Heart right ventricle (tissue), 16 donors: ENCODE data around the gene CDH2. TPM values are rescaled to one million over a fixed set of nuclear protein-coding genes. Genes with fewer than 3 reads are reported as not detected.
A peak's percentile ranks its signal among the peaks of the same experiment; 100 is the strongest.

ENCODE experiments used
- ATAC-seq, 8 donors: fragments of 200-7000 bp; cut with Tn5 transposase; one replicate each; pipeline ENCODE4 v1.9.1; 2020; ENCODE audit warnings: mild to moderate bottlenecking in 8 of 8, moderate library complexity in 8 of 8, moderate number of reproducible peaks in 1 of 8
- DNase-seq, 2 donors: peaks; one replicate each; pipeline ENCODE4 v3.0.0-alpha.2; 2020
- H3K27ac ChIP-seq, 10 donors: fragments of 200-600 bp; sonication (generic) in 2 of 10; one replicate each; pipeline versions ENCODE4 v1.5.0 to v1.8.0; 2020 to 2022; ENCODE audit warnings: mild to moderate bottlenecking in 3 of 10
- H3K27me3 ChIP-seq, 7 donors: fragments of 200-600 bp; one replicate each; pipeline ENCODE4 v1.8.0; 2021 to 2022; ENCODE audit warnings: mild to moderate bottlenecking in 2 of 7
- H3K36me3 ChIP-seq, 9 donors: fragments of 200-600 bp; sonication (generic) in 1 of 9; one replicate each; pipeline versions ENCODE4 v1.5.0 to v1.8.0; 2020 to 2022; ENCODE audit warnings: mild to moderate bottlenecking in 2 of 9
- H3K4me1 ChIP-seq, 9 donors: fragments of 200-600 bp; sonication (generic) in 1 of 9; one replicate each; pipeline versions ENCODE4 v1.5.0 to v1.8.0; 2020 to 2022; ENCODE audit warnings: mild to moderate bottlenecking in 4 of 9
- H3K4me3 ChIP-seq, 10 donors: fragments of 200-600 bp; sonication (generic) in 2 of 10; one replicate each; pipeline versions ENCODE4 v1.5.0 to v1.8.0; 2020 to 2022; ENCODE audit warnings: mild to moderate bottlenecking in 7 of 10, moderate library complexity in 2 of 10
- H3K9me3 ChIP-seq, 11 donors: fragments of 200-600 bp in 10 of 11; sonication (generic) in 2 of 11; one replicate each; pipeline versions ENCODE4 v1.5.0 to v1.8.0; 2013 to 2022; ENCODE audit warnings: mild to moderate bottlenecking in 2 of 11, control low read depth in 1 of 11, moderate library complexity in 1 of 11
- WGBS, 2 donors: extraction: QIAGEN DNeasy Blood & Tissue Kit; methylation state at CpG; one replicate each; pipeline ENCODE4 v1.1.7; 2013; ENCODE audit warnings: inconsistent platforms in 1 of 2; 5-methylcytosine and 5-hydroxymethylcytosine counted together
- intact Hi-C, 10 donors: fragments of 100-400 bp; cut with DNase I; formaldehyde crosslinking; loops; one replicate each; pipeline versions ENCODE4 v1.11.1 to v1.14.2; 2022
- polyA plus RNA-seq, 2 donors: library from polyadenylated mRNA; stranded (reverse); fragments of 200-250 nt; gene quantifications; one replicate each; pipeline ENCODE4 v1.2.3, GENCODE V29; 2013
- total RNA-seq, 10 donors: library from RNA; stranded (reverse); fragmentation: NEBNext Ultra II Directional in 3 of 10; extraction: Animal tissue kit (Norgen Biotek cat#: 25700) in 3 of 10; gene quantifications; one replicate each; pipeline versions ENCODE4 v1.2.1 to v1.2.4, GENCODE V29; 2021 to 2023
- TF ChIP-seq, protein P1 (sequence below), 9 donors: fragments of 200-600 bp; sonication (generic) in 2 of 9; IDR thresholded peaks; one replicate each; pipeline versions ENCODE4 v1.5.0 to v1.8.0; 2021 to 2022; ENCODE audit warnings: antibody characterized with exemption in 9 of 9, mild to moderate bottlenecking in 5 of 9, moderate library complexity in 1 of 9
- donor health status: Arrhythmogenic right ventricular cardiomyopathy.
- donor health status: ischemic (EF 13 %, LVEDD 7.1; RV severe dilation, severe dysfunction).
- donor health status: healthy with polysubstance abuse.
- donor health status: DM: no; HTN: yes; CAD: no.
- donor health status: DM: no; HTN: no; CAD: no.
- donor health status: ischemic (EF 25% LVEDD 6.9; RV normal size, moderate dysfunction).
- donor health status: ischemic (EF 25% LVEDD 5.7; RV mildly dilated, moderate dysfunction).
- donor health status: healthy.
- donor health status: DM: yes; HTN: yes; CAD: no.
- donor health status: Ischemic cardiomyopathy.
- donor health status: ischemic (EF 35%, LVEDD 5.7; RV mildly dilated, moderate dysfunction).
- donor health status: nonischemic (EF 11% LVEDD 7.7; RV severe dilation, severe dysfunction).
- donor health status: DM: yes; HTN: yes; CAD: no.
- donor health status: PGD.
- donor health status: ischemic (EF 29% LVEDD 5.4; RV normal size, mild dysfunction).
- donor health status: nonischemic (EF 23%, LVEDD 6.1; RV moderate dilation, normal function).

The CDH2 gene
- total and polyA plus RNA-seq, 12 donors = 50.3 to 575 (median 448) TPM

DNA sequence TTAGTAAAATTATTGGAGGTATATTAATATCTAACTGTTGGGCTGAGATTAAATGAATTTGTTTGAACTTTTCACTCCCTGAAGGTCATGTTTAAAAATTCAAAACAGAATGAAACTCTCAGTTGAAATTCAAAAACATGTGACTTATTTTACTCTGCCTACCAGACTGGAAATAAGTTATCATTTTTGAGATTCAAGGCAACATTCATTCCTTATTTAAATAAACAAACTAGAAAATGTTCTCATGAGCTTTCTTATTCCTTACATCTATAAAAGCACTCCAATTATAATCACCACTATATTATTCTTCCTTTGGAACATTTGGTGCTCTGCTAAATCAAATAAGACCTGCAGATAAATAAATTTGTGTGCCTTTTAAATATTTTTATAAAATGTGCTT is 217.8 kb downstream of the CDH2 start:
- H3K27ac ChIP-seq = no peak overlapping the region
- DNase-seq = no peak

DNA sequence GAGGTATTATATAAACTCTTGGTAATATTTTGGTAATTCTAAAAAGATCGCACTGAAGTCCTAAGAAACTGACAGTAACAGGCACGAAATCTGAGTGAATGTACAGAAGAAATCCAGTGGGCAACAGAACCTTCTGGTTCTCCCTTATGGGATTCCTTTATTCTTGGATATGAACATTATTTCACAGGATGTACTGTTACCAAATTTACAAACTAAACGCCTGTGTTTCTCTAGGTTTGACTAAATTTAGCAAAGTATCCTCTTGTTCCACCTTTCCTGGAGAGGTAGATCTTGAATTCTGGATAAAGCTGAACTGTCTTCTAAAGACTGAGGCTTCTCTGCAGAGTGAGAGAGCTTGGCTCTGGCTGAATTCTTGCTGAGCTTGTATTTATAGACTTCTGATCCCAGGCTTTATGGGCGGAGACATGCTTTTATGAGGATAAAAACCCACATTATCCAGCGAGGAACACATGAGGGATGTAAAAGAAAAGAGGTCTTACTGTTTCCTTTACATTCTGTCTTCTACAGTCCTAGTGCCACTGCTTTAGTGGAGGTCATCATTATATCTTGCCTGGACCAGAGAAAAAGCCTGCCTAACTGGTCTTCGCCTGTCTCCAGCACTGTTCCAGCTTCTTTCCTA is 220.8 kb downstream of the CDH2 start:
- peaks cover 0 to 29% (median 0%) of the 10 kb centered on the region in 9 donors for H3K36me3 ChIP-seq
- TF ChIP-seq, protein P1, sequence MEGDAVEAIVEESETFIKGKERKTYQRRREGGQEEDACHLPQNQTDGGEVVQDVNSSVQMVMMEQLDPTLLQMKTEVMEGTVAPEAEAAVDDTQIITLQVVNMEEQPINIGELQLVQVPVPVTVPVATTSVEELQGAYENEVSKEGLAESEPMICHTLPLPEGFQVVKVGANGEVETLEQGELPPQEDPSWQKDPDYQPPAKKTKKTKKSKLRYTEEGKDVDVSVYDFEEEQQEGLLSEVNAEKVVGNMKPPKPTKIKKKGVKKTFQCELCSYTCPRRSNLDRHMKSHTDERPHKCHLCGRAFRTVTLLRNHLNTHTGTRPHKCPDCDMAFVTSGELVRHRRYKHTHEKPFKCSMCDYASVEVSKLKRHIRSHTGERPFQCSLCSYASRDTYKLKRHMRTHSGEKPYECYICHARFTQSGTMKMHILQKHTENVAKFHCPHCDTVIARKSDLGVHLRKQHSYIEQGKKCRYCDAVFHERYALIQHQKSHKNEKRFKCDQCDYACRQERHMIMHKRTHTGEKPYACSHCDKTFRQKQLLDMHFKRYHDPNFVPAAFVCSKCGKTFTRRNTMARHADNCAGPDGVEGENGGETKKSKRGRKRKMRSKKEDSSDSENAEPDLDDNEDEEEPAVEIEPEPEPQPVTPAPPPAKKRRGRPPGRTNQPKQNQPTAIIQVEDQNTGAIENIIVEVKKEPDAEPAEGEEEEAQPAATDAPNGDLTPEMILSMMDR (IDR thresholded peaks at IDR 0.05) = no peak
- 69 to 75% methylated on average over 6 of the region's 6 CpGs for WGBS, 2 donors
- no peak overlapping the region for H3K27ac ChIP-seq
- intact Hi-C loops = no loop called here
- no peak overlapping the region for H3K4me3 ChIP-seq
- H3K27me3 ChIP-seq = no peaks in the 10 kb centered on the region
- H3K4me1 ChIP-seq = peaks cover 0 to 9% (median 0%) of the 10 kb centered on the region in 9 donors
- ATAC-seq (no peak), DNase-seq (no peak)
- H3K9me3 ChIP-seq = no peaks in the 10 kb centered on the region

More for the DNA sequence above, 217.8 kb downstream of the CDH2 start:
- ATAC-seq = no peak
- TF ChIP-seq, protein P1 (IDR thresholded peaks at IDR 0.05) = no peak
- Histone ChIP-seq H3K4me1 (peaks cover 0 to 13% (median 0%) of the 10 kb centered on the region in 9 donors), H3K9me3 (no peaks in the 10 kb centered on the region), H3K4me3 (no peak overlapping the region), H3K27me3 (no peaks in the 10 kb centered on the region), H3K36me3 (peaks cover 0 to 43% (median 0%) of the 10 kb centered on the region in 9 donors)
- intact Hi-C loops = no loop called here

GRCh38 chr18:27954226-27954625 is 222.7 kb downstream of the CDH2 start:
- Histone ChIP-seq H3K27ac (no peak overlapping the region), H3K27me3 (no peaks in the 10 kb centered on the region), H3K4me3 (no peak overlapping the region), H3K9me3 (no peaks in the 10 kb centered on the region), H3K36me3 (peaks cover 0 to 18% (median 0%) of the 10 kb centered on the region in 9 donors), H3K4me1 (peaks cover 0 to 9% (median 0%) of the 10 kb centered on the region in 9 donors)
- no peak for DNase-seq
- 58 to 73% methylated on average over 3 of the region's 3 CpGs for WGBS, 2 donors
- TF ChIP-seq, protein P1 (IDR thresholded peaks at IDR 0.05) = no peak
- intact Hi-C loops = no loop called here
- ATAC-seq = peak in 1 of 8 donors; percentile 9

DNA sequence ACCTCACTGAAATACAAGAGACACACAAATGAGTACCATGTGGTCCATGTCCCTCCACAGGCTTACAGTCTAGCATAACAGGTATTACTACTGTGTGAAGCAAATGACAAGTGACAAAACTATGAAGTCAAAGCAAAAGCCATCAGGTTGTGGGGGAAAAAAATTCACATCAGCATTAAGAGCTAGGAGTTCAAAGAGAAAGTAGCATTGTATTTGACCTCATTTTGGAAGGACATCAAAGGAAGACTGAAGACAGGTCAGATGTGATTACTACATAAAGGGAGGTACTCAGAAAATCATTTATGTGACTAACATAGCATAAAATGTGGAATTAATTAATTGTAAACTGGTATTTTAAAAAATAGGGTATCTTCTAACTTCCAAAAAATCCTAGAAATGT is 224.2 kb downstream of the CDH2 start:
- Histone ChIP-seq H3K4me1 (peaks cover 0 to 9% (median 0%) of the 10 kb centered on the region in 9 donors), H3K9me3 (no peaks in the 10 kb centered on the region), H3K36me3 (peaks cover 0 to 12% (median 0%) of the 10 kb centered on the region in 9 donors), H3K4me3 (no peak overlapping the region), H3K27me3 (no peaks in the 10 kb centered on the region), H3K27ac (no peak overlapping the region)
- ATAC-seq (peak in 2 of 8 donors; percentile 18 to 27), DNase-seq (no peak)
- TF ChIP-seq, protein P1 (IDR thresholded peaks at IDR 0.05) = no peak
- intact Hi-C loops = no loop called here
